ENCODE measurements around the gene ADARB2. TPM values are rescaled to one million over a fixed set of nuclear protein-coding genes. Genes with fewer than 3 reads are reported as not detected.
"Not testable (repeated sequence)": the region's sequence is repeated elsewhere in the genome, so short reads cannot be mapped to it uniquely, and the experiment has no call there.

ADARB2 gene
- polyA plus RNA-seq, 6 donors from 2014 or later = 0.10 to 0.12 TPM; not detected in 4

GRCh38 chr10:1448252-1448930 lies 288.9 kb downstream of the ADARB2 start:
- Mint-ChIP-seq H3K4me1 (peaks cover 24 to 36% (median 26%) of the 10 kb centered on the region in 3 donors), H3K9me3 (peaks cover 6 to 21% (median 11%) of the 10 kb centered on the region in 7 donors), H3K27me3 (no peaks in the 10 kb centered on the region), H3K36me3 (peaks cover 6 to 14% of the 10 kb centered on the region in 2 donors), H3K4me3 (no peak overlapping the region), H3K27ac (no peak overlapping the region)
- ATAC-seq (ENCODE audit: low read depth in 2 of 2) (no peak), DNase-seq (no peak)

DNA sequence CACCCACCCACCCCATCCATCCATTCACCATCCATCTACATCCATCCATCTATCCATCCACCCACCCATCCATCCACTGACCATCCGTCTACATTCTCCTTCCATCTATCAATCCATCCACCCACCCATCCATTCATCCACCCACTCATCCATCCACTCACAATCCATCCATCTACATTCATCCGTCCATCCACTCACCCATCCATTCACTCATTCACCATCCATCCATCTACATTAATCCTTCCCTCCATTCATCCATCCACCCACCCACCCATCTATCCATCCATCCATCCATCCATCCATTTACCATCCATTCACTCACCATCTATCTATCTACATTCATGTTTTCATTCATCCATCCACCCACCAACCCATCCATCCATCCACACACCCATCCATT lies 292.5 kb downstream of the ADARB2 start:
- no peak for DNase-seq
- H3K4me3 Mint-ChIP-seq = no peak overlapping the region
- H3K27me3 Mint-ChIP-seq = no peaks in the 10 kb centered on the region

GRCh38 chr10:1440897-1441296 lies 296.4 kb downstream of the ADARB2 start:
- DNase-seq (no peak), ATAC-seq (ENCODE audit: low read depth in 2 of 2) (no peak)
- Mint-ChIP-seq H3K4me3 (no peak overlapping the region), H3K4me1 (peaks cover 0 to 4% (median 0%) of the 10 kb centered on the region in 3 donors), H3K27me3 (peaks cover 4 to 13% (median 10%) of the 10 kb centered on the region in 3 donors), H3K9me3 (no peaks in the 10 kb centered on the region), H3K27ac (no peak overlapping the region), H3K36me3 (no peaks in the 10 kb centered on the region)

More for the DNA sequence above, 292.5 kb downstream of the ADARB2 start:
- no peaks in the 10 kb centered on the region for H3K36me3 Mint-ChIP-seq
- no peaks in the 10 kb centered on the region for H3K9me3 Mint-ChIP-seq
- peaks cover 2 to 13% (median 4%) of the 10 kb centered on the region in 3 donors for H3K4me1 Mint-ChIP-seq
- no peak overlapping the region for H3K27ac Mint-ChIP-seq
- ATAC-seq (ENCODE audit: low read depth in 2 of 2) = no peak

DNA sequence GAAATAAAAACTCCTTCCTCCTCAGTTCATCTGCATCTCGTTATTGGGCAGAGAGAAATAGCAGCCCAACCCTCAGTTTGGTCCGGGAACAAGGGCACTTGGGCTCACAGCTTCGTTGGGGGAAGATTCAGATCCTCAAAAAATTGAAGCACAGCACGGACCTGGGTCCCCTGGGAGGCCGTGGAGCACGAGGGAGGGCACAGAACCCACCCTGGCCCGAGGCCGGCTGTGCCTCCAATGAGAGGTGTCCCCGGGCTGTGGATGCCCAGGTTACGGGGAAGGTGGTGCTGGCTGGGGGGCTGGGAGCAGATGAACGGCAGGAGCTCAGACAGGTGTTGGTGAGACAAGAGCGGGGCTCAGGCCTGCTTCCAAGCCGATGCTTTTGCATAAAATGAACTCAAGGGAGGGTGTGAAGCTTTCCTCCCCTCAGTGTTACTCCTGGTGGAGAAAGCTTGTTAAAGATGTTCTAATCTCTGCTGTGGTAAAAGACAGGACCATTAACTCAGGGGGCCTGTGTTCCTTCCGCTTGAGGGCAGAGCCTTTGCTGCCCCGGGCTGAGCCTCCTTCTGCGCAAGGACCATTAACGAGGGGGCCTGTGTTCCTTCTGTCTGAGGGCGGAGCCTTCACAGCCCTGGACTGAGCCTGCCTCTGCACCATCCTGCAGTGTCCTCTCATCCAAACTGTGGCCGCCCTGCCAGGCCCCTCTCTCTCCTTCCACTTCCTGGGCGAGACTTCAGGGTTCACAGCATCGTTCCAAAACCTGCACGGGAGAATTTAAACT lies 302.2 kb downstream of the ADARB2 start:
- H3K4me1 Mint-ChIP-seq = peaks cover 0 to 4% (median 0%) of the 10 kb centered on the region in 3 donors
- no peak overlapping the region for H3K4me3 Mint-ChIP-seq
- peak overlapping the region in 1 of 6 donors; percentile 44 for H3K27ac Mint-ChIP-seq
- H3K27me3 Mint-ChIP-seq = peaks cover 4 to 22% (median 21%) of the 10 kb centered on the region in 3 donors
- H3K9me3 Mint-ChIP-seq = peaks cover under 1 to 18% (median 5%) of the 10 kb centered on the region in 7 donors
- peaks cover 0 to 4% of the 10 kb centered on the region in 2 donors for H3K36me3 Mint-ChIP-seq
- ATAC-seq (ENCODE audit: low read depth in 2 of 2) (no peak), DNase-seq (no peak)

DNA sequence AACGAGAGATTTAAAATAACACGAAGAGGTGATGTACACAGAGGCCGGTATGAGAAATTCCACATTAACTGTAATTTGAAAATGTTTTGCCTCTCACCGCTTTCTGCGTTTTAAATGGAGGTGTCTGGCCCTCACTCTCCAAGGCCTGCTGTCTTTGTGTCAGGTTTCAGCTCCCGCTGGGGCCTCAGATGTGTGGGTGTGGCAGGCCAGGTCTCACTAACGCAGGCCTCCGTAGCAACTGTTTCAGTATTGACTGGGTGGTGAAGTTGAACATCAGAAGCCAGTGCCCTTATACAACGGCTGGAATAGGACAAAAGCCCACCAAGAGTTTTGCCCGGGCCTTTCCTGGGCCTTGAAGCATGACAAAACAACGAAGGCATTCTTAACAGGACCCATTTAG lies 303.1 kb downstream of the ADARB2 start:
- DNase-seq (no peak), ATAC-seq (ENCODE audit: low read depth in 2 of 2) (no peak)
- no peak overlapping the region for H3K4me3 Mint-ChIP-seq
- no peak overlapping the region for H3K27ac Mint-ChIP-seq
- peaks cover 3 to 20% (median 10%) of the 10 kb centered on the region in 7 donors for H3K9me3 Mint-ChIP-seq
- peaks cover 4 to 25% (median 21%) of the 10 kb centered on the region in 3 donors for H3K27me3 Mint-ChIP-seq
- peaks cover 0 to 10% (median 0%) of the 10 kb centered on the region in 3 donors for H3K4me1 Mint-ChIP-seq
- peaks cover 0 to 8% of the 10 kb centered on the region in 2 donors for H3K36me3 Mint-ChIP-seq

DNA sequence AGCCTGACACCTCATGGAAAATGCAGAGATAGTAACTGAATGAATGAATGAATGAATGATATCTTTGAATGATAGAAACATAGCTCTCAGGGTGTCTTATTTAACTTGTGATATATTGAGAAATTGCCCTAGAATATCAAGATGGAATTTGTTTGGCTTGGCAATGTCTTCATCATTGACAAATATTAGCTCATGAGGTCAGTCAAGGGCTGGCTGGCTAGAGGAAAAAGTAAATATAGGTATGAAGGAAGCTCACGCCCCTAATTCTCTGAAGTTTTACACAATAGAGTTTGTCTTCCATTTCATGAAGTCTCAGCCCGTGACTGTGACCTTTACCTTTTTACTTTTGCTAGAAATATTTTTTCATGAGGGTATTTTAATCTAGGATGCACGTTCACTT lies 305.2 kb downstream of the ADARB2 start:
- peaks cover 3 to 20% (median 10%) of the 10 kb centered on the region in 7 donors for H3K9me3 Mint-ChIP-seq
- no peak overlapping the region for H3K27ac Mint-ChIP-seq
- peaks cover under 1 to 13% (median 12%) of the 10 kb centered on the region in 3 donors for H3K27me3 Mint-ChIP-seq
- H3K4me3 Mint-ChIP-seq = no peak overlapping the region
- H3K36me3 Mint-ChIP-seq = peaks cover 0 to 8% of the 10 kb centered on the region in 2 donors
- ATAC-seq (ENCODE audit: low read depth in 2 of 2) (no peak), DNase-seq (no peak)
- H3K4me1 Mint-ChIP-seq = peaks cover 4 to 11% (median 9%) of the 10 kb centered on the region in 3 donors

- DNase-seq (no peak), ATAC-seq (ENCODE audit: low read depth in 2 of 2) (no peak)
- Mint-ChIP-seq H3K4me1 (peaks cover 13 to 18% (median 17%) of the 10 kb centered on the region in 3 donors), H3K36me3 (peaks cover 0 to 8% of the 10 kb centered on the region in 2 donors), H3K4me3 (no peak overlapping the region), H3K27me3 (peaks cover 0 to 12% (median 11%) of the 10 kb centered on the region in 3 donors), H3K9me3 (peaks cover 3 to 20% (median 10%) of the 10 kb centered on the region in 7 donors), H3K27ac (no peak overlapping the region)
These were observed 306.1 kb downstream of the ADARB2 start for GRCh38 chr10:1431229-1431628.

GRCh38 chr10:1427521-1428186 lies 309.7 kb downstream of the ADARB2 start:
- peak overlapping the region in 1 of 8 donors; percentile 33 for H3K4me3 Mint-ChIP-seq
- peaks cover 3 to 20% (median 10%) of the 10 kb centered on the region in 7 donors for H3K9me3 Mint-ChIP-seq
- not testable (repeated sequence) for H3K36me3 Mint-ChIP-seq; DNase-seq; H3K27me3 Mint-ChIP-seq; ATAC-seq (ENCODE audit: low read depth in 2 of 2)
- H3K27ac Mint-ChIP-seq = peak overlapping the region in 1 of 6 donors; percentile 64
- H3K4me1 Mint-ChIP-seq = peaks cover 41 to 49% (median 45%) of the 10 kb centered on the region in 3 donors

GRCh38 chr10:1426786-1427185 lies 310.5 kb downstream of the ADARB2 start:
- Mint-ChIP-seq H3K36me3 (peaks cover 0 to 8% of the 10 kb centered on the region in 2 donors), H3K27ac (peak overlapping the region in 3 of 6 donors; percentile 16 to 94 (median 26)), H3K9me3 (peaks cover 3 to 19% (median 10%) of the 10 kb centered on the region in 7 donors), H3K4me3 (peak overlapping the region in 1 of 8 donors; percentile 57), H3K27me3 (peaks cover 0 to 6% (median 0%) of the 10 kb centered on the region in 3 donors), H3K4me1 (peaks cover 43 to 57% (median 51%) of the 10 kb centered on the region in 3 donors)
- ATAC-seq (ENCODE audit: low read depth in 2 of 2) = no peak
- no peak for DNase-seq

DNA sequence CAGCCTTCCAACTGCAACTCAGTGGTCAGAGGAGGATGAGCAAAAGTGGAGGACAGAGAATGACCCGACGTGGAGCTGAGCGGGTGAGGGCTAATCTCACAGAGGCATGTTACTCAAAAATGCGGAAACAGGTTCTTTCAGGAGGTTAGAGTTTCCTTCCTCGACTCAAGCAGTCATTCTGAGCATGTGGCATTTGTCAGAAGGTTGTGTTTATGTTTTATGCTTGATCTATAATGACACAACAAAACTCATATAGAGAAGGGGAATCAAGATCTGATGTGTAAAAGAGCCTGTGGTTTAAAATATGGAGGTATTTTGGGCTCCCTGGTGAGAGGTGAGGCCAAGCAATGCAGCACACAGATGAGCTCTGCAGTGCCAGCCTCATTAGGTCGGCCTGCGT lies 311.4 kb downstream of the ADARB2 start:
- peaks cover 52 to 66% (median 60%) of the 10 kb centered on the region in 3 donors for H3K4me1 Mint-ChIP-seq

DNA sequence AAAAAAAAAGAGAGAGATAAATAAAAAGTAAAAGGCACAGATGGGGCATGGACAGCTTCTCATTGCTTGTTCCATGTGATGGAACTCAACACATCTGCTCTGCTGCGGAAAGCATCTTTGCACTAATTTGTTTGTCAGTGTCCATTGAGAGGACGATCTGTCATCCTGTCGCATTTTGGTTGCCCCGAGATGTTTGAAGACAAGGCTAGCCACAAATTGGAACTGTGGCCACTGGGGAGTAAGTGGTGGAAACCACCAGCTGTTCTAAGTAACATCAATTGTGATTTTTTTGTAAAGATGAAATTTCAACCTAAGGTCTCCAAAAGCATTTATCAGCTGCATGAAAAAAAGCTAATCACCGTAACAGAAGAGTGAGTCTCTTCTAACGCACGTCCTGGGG lies 312.7 kb downstream of the ADARB2 start:
- Mint-ChIP-seq H3K36me3 (no peaks in the 10 kb centered on the region), H3K27ac (peak overlapping the region in 5 of 6 donors; percentile 3 to 94 (median 66))

More for the DNA sequence above, 311.4 kb downstream of the ADARB2 start:
- DNase-seq (peak; percentile 76), ATAC-seq (ENCODE audit: low read depth in 2 of 2) (peak; percentile 68 to 73)
- peaks cover 2 to 10% (median 8%) of the 10 kb centered on the region in 7 donors for H3K9me3 Mint-ChIP-seq
- peaks cover 0 to 8% of the 10 kb centered on the region in 2 donors for H3K36me3 Mint-ChIP-seq
- H3K27me3 Mint-ChIP-seq = peaks cover 0 to 6% (median 0%) of the 10 kb centered on the region in 3 donors
- peak overlapping the region in 7 of 8 donors; percentile 46 to 87 (median 64) for H3K4me3 Mint-ChIP-seq
- H3K27ac Mint-ChIP-seq = peak overlapping the region; percentile 42 to 94 (median 82)

GRCh38 chr10:1423676-1424253 lies 313.6 kb downstream of the ADARB2 start:
- Mint-ChIP-seq H3K27me3 (no peaks in the 10 kb centered on the region), H3K36me3 (no peaks in the 10 kb centered on the region), H3K4me3 (peak overlapping the region in 1 of 8 donors; percentile 47), H3K4me1 (peaks cover 53 to 77% (median 69%) of the 10 kb centered on the region in 3 donors), H3K27ac (peak overlapping the region in 3 of 6 donors; percentile 28 to 94 (median 66)), H3K9me3 (no peaks in the 10 kb centered on the region)
- ATAC-seq (ENCODE audit: low read depth in 2 of 2) = no peak
- no peak for DNase-seq

More for the DNA sequence above, 312.7 kb downstream of the ADARB2 start:
- H3K4me1 Mint-ChIP-seq = peaks cover 55 to 77% (median 69%) of the 10 kb centered on the region in 3 donors
- H3K4me3 Mint-ChIP-seq = peak overlapping the region in 4 of 8 donors; percentile 1 to 62 (median 34)
- no peaks in the 10 kb centered on the region for H3K27me3 Mint-ChIP-seq
- peaks cover 0 to 2% (median 0%) of the 10 kb centered on the region in 7 donors for H3K9me3 Mint-ChIP-seq
- ATAC-seq (ENCODE audit: low read depth in 2 of 2) = no peak
- DNase-seq = peak; percentile 39
